H1 (cell line): ENCODE data around the gene SPATA21. TPM values are rescaled to one million over a fixed set of nuclear protein-coding genes. Genes with fewer than 3 reads are reported as not detected.

Experiments
- CTCF ChIA-PET: fragments of 300-600 bp; sonication (Branson Sonifier 250); formaldehyde crosslinking; loops from one replicate; lab custom pipeline; 2021; ENCODE audit not compliant: partially characterized antibody; lab: Charles Lee
- POLR2A ChIA-PET: fragments of 300-600 bp; sonication (Branson Sonifier 250); formaldehyde crosslinking; loops from one replicate; lab custom pipeline; 2021; ENCODE audit warnings: inconsistent platforms; ENCODE audit not compliant: partially characterized antibody; lab: Charles Lee
- DNase-seq, 2 experiments: peaks; one replicate each; pipeline versions ENCODE4 v3.0.0 to v3.0.0-alpha.2; 2010 to 2022; ENCODE audit warnings: low spot score in 2 of 2, low read depth in 1 of 2, mixed read lengths in 1 of 2
- FAIRE-seq: peaks from 2 replicates; lab custom pipeline; 2011; peaks lifted over from hg19 to GRCh38; lab: Jason Lieb, UNC
- H2AFZ ChIP-seq: 2 replicates; pipeline ENCODE4 v1.8.1; 2012; ENCODE audit warnings: low read length, inconsistent platforms
- H2AK5ac ChIP-seq: 2 replicates; pipeline ENCODE4 v1.6.1; 2013; ENCODE audit warnings: low read depth, low read length
- H2BK120ac ChIP-seq: replicated peaks from 2 replicates; pipeline ENCODE3; 2013; ENCODE audit warnings: low read depth, low read length, inconsistent platforms
- H2BK12ac ChIP-seq: 2 replicates; pipeline ENCODE4 v1.6.1; 2013; ENCODE audit warnings: low read depth, low read length
- H2BK15ac ChIP-seq: 2 replicates; pipeline ENCODE4 v1.6.1; 2013; ENCODE audit warnings: low read length
- H2BK20ac ChIP-seq: 2 replicates; pipeline ENCODE4 v1.6.1; 2013; ENCODE audit warnings: low read length
- H2BK5ac ChIP-seq: 2 replicates; pipeline ENCODE4 v1.6.1; 2013; ENCODE audit warnings: low read depth, low read length
- H3K14ac ChIP-seq: 2 replicates; pipeline ENCODE4 v1.6.1; 2013; ENCODE audit warnings: inconsistent platforms; ENCODE audit not compliant: insufficient read length
- H3K18ac ChIP-seq: 2 replicates; pipeline ENCODE4 v1.6.1; 2013; ENCODE audit warnings: low read length; ENCODE audit errors: extremely low read depth
- H3K23ac ChIP-seq: 2 replicates; pipeline ENCODE4 v1.6.1; 2013; ENCODE audit warnings: inconsistent platforms; ENCODE audit not compliant: insufficient read length
- H3K23me2 ChIP-seq: 2 replicates; pipeline ENCODE4 v1.6.1; 2013; ENCODE audit warnings: low read depth, low read length
- H3K27ac ChIP-seq: 2 replicates; pipeline ENCODE4 v1.6.1; 2011; ENCODE audit warnings: low read depth, low read length, inconsistent platforms
- H3K27me3 ChIP-seq, 4 experiments: replicated peaks in 1 of 4; 1 replicate in 1 of 4; 2 replicates in 3 of 4; pipeline versions ENCODE4 v1.6.1 to v1.8.1; 2011 to 2013; ENCODE audit warnings: low read length in 3 of 4, mild to moderate bottlenecking in 3 of 4, inconsistent platforms in 2 of 4, mixed read lengths in 2 of 4, moderate library complexity in 1 of 4; ENCODE audit not compliant: control insufficient read depth in 3 of 4, insufficient read depth in 3 of 4; ENCODE audit errors: extremely low read depth in 1 of 4
- H3K36me3 ChIP-seq, 4 experiments: 2 replicates each; pipeline versions ENCODE4 v1.6.1 to v1.8.1; 2011 to 2013; ENCODE audit warnings: mild to moderate bottlenecking in 4 of 4, low read length in 3 of 4, moderate library complexity in 2 of 4, control low read depth in 1 of 4, inconsistent platforms in 1 of 4; ENCODE audit not compliant: insufficient read depth in 4 of 4, control insufficient read depth in 2 of 4
- H3K4ac ChIP-seq: replicated peaks from 2 replicates; pipeline ENCODE3; 2013; ENCODE audit warnings: low read length, low read depth, mixed read lengths, inconsistent platforms; ENCODE audit not compliant: insufficient read length
- H3K4me1 ChIP-seq, 4 experiments: replicated peaks in 1 of 4; 1 replicate in 1 of 4; 2 replicates in 3 of 4; pipeline versions ENCODE4 v1.6.1 to v1.8.1; 2011 to 2013; ENCODE audit warnings: low read length in 3 of 4, inconsistent platforms in 2 of 4, mixed read lengths in 1 of 4; ENCODE audit not compliant: insufficient read depth in 4 of 4, control insufficient read depth in 3 of 4
- H3K4me2 ChIP-seq, 2 experiments: 2 replicates each; pipeline versions ENCODE4 v1.6.1 to v1.8.1; 2011 to 2013; ENCODE audit warnings: low read depth in 2 of 2, low read length in 2 of 2, control low read depth in 1 of 2, inconsistent platforms in 1 of 2, mild to moderate bottlenecking in 1 of 2; ENCODE audit not compliant: insufficient read depth in 1 of 2
- H3K4me3 ChIP-seq, 4 experiments: fragments of 200-600, 300-600 bp in 1 of 4; sonication (generic), shearing (Covaris generic), sonication (Bioruptor Twin) in 1 of 4; 2 replicates each; pipeline versions ENCODE4 v1.5.1 to v1.8.1; 2011 to 2016; ENCODE audit warnings: low read length in 4 of 4, low read depth in 3 of 4, control low read depth in 2 of 4, inconsistent platforms in 2 of 4, mild to moderate bottlenecking in 2 of 4, mixed read lengths in 1 of 4, moderate library complexity in 1 of 4; ENCODE audit not compliant: insufficient read depth in 2 of 4; ENCODE audit errors: extremely low read depth in 1 of 4
- H3K56ac ChIP-seq: replicated peaks from 2 replicates; pipeline ENCODE3; 2013; ENCODE audit warnings: low read depth, mild to moderate bottlenecking, mixed read lengths, low read length, inconsistent platforms; ENCODE audit not compliant: insufficient read length
- H3K79me1 ChIP-seq: 2 replicates; pipeline ENCODE4 v1.6.1; 2013; ENCODE audit warnings: low read depth, low read length, control low read depth
- H3K79me2 ChIP-seq, 2 experiments: 2 replicates each; pipeline versions ENCODE4 v1.6.1 to v1.8.1; 2012 to 2013; ENCODE audit warnings: low read length in 2 of 2, mild to moderate bottlenecking in 2 of 2, inconsistent platforms in 1 of 2; ENCODE audit not compliant: insufficient read depth in 2 of 2, control insufficient read depth in 1 of 2
- H3K9ac ChIP-seq, 4 experiments: replicated peaks in 1 of 4; 1 replicate in 1 of 4; 2 replicates in 3 of 4; pipeline versions ENCODE4 v1.6.1 to v1.8.1; 2011 to 2013; ENCODE audit warnings: low read depth in 3 of 4, low read length in 3 of 4, control low read depth in 2 of 4, mild to moderate bottlenecking in 2 of 4, moderate library complexity in 2 of 4, inconsistent platforms in 1 of 4; ENCODE audit errors: extremely low read depth in 1 of 4
- H3K9me3 ChIP-seq, 2 experiments: 2 replicates each; pipeline versions ENCODE4 v1.6.1 to v1.8.1; 2012 to 2013; ENCODE audit warnings: mild to moderate bottlenecking in 2 of 2, moderate library complexity in 2 of 2, control low read depth in 1 of 2, inconsistent platforms in 1 of 2, low read depth in 1 of 2, low read length in 1 of 2, mixed read lengths in 1 of 2; ENCODE audit not compliant: insufficient read depth in 2 of 2
- H4K20me1 ChIP-seq, 2 experiments: replicated peaks in 1 of 2; 2 replicates each; pipeline versions ENCODE3 to v1.8.1; 2011 to 2013; ENCODE audit warnings: inconsistent platforms in 2 of 2, low read length in 2 of 2, mild to moderate bottlenecking in 1 of 2; ENCODE audit not compliant: insufficient read depth in 2 of 2, control insufficient read depth in 1 of 2
- H4K5ac ChIP-seq: 2 replicates; pipeline ENCODE4 v1.6.1; 2013; ENCODE audit warnings: low read length, low read depth, mixed read lengths, inconsistent platforms; ENCODE audit not compliant: insufficient read length
- H4K8ac ChIP-seq: 2 replicates; pipeline ENCODE4 v1.8.0; 2013; ENCODE audit warnings: mild to moderate bottlenecking, moderate library complexity, low read length, inconsistent platforms; ENCODE audit not compliant: insufficient read depth; ENCODE audit errors: extremely low read depth
- H4K91ac ChIP-seq: replicated peaks from 2 replicates; pipeline ENCODE3; 2013; ENCODE audit warnings: low read length, mixed read lengths, inconsistent platforms; ENCODE audit not compliant: insufficient read length
- HDAC6 ChIP-seq: IDR thresholded peaks from one replicate; pipeline ENCODE4 v1.7.1; 2012; ENCODE audit warnings: low read depth, mild to moderate bottlenecking, inconsistent platforms, low read length, moderate library complexity
- MAFK ChIP-seq: IDR thresholded peaks from 2 replicates; pipeline ENCODE4 v1.6.1; 2012; ENCODE audit warnings: low read depth, mild to moderate bottlenecking, improper control_type of control experiment, low read length
- POLR2AphosphoS5 ChIP-seq: IDR thresholded peaks from 2 replicates; pipeline ENCODE4 v1.6.1; 2011; ENCODE audit warnings: low read depth, low read length
- POU5F1 ChIP-seq: IDR thresholded peaks from 2 replicates; pipeline ENCODE4 v1.6.1; 2011; ENCODE audit warnings: low read depth, mild to moderate bottlenecking, low read length, moderate library complexity
- SIN3A ChIP-seq, 2 experiments: IDR thresholded peaks in 1 of 2; conservative IDR thresholded peaks in 1 of 2; 2 replicates each; pipeline ENCODE4 v1.6.1; 2011 to 2012; ENCODE audit warnings: low read length in 2 of 2, improper control_type of control experiment in 1 of 2, low read depth in 1 of 2, mild to moderate bottlenecking in 1 of 2
- SIX5 ChIP-seq: IDR thresholded peaks from 2 replicates; pipeline ENCODE4 v1.6.1; 2011; ENCODE audit warnings: mild to moderate bottlenecking, low read depth, low read length
- TCF12 ChIP-seq: IDR thresholded peaks from 2 replicates; pipeline ENCODE4 v1.6.1; 2011; ENCODE audit warnings: low read depth, mild to moderate bottlenecking, low read length
- TEAD4 ChIP-seq: IDR thresholded peaks from 2 replicates; pipeline ENCODE4 v1.6.1; 2012; ENCODE audit warnings: low read depth, low read length, inconsistent platforms, mixed read lengths
- YY1 ChIP-seq: IDR thresholded peaks from 2 replicates; pipeline ENCODE4 v1.6.1; 2011; ENCODE audit warnings: low read depth, mild to moderate bottlenecking, low read length
- WGBS, 2 experiments: shearing (Covaris generic) in 1 of 2; methylation state at CpG; one replicate each; pipeline versions ENCODE4 v1.1.6 to v1.1.7; 2013 to 2015; ENCODE audit warnings: low lambda C conversion rate in 2 of 2, mixed read lengths in 2 of 2, inconsistent platforms in 1 of 2, low coverage in 1 of 2, missing lambda C conversion rate in 1 of 2; ENCODE audit not compliant: insufficient replicate concordance in 2 of 2, insufficient coverage in 1 of 2, insufficient read length in 1 of 2; ENCODE audit errors: extremely low coverage in 1 of 2, missing lambda C conversion rate in 1 of 2; 5-methylcytosine and 5-hydroxymethylcytosine counted together
- polyA plus RNA-seq, 7 experiments: library from polyadenylated mRNA; depleted of rRNA in 3 of 7; stranded (reverse) in 5 of 7; unstranded in 2 of 7; fragments of >200 nt in 5 of 7; fragments of 200-250 nt in 2 of 7; gene quantifications; 1 replicate in 5 of 7; 2 replicates in 1 of 7; 4 replicates in 1 of 7; pipeline versions ENCODE4 v1.2.1 to v1.2.3, GENCODE V29; 2011 to 2013; ENCODE audit warnings: missing spikeins in 2 of 7, mixed read lengths in 2 of 7
- total RNA-seq: library from RNA; stranded (reverse); fragmentation: NEBNext Ultra II Directional; extraction: Animal tissue kit (Norgen Biotek cat#: 25700); gene quantifications from 2 replicates; pipeline ENCODE4 v1.2.1, GENCODE V29; 2021
- TF ChIP-seq, protein P1 (sequence below): IDR thresholded peaks from 2 replicates; pipeline ENCODE4 v1.6.1; 2011; ENCODE audit warnings: low read depth, mild to moderate bottlenecking, low read length; ENCODE audit not compliant: insufficient read depth
- TF ChIP-seq, protein P2 (sequence below), 3 experiments: IDR thresholded peaks; 1 replicate in 2 of 3; 2 replicates in 1 of 3; pipeline versions ENCODE4 v1.5.1 to v1.6.1; 2011; ENCODE audit warnings: low read length in 3 of 3, mild to moderate bottlenecking in 3 of 3, inconsistent platforms in 2 of 3, low read depth in 1 of 3, moderate library complexity in 1 of 3; ENCODE audit not compliant: insufficient read depth in 1 of 3; ENCODE audit errors: control extremely low read depth in 1 of 3

SPATA21 gene
- total and polyA plus RNA-seq, 2 of the 8 experiments (the other 6 are each of a cell fraction or from before 2014, with no cell fraction given): not detected

DNA sequence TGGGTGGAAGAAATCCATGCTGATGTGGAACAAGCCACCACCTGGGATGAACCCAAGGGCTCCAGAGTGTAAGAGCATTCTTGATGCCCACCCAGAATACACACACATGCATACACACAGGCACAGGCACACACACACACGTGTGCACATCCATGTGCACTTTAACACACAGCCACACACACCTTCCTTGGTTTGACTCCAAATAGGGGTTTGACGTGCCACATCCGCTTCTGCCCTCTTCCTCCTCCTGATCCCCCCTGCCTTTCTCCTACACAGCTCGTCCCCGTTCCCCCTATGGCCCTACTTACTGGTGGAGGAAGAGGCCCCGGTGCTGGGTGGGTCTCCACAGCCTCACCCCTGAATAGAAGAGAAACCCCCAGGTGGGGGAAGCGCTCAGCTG is 16.0 kb downstream of the SPATA21 start:
- H2AFZ ChIP-seq: no peak overlapping the region
- no peak overlapping the region for H2BK20ac ChIP-seq
- no peaks in the 10 kb centered on the region for H3K23me2 ChIP-seq
- no peak overlapping the region for H3K23ac ChIP-seq
- H4K5ac ChIP-seq: no peak overlapping the region
- WGBS, 2 experiments: 85% methylated on average over 4 of the region's 7 CpGs; no CpG with 5 or more reads in 1 of the 2 experiments
- ChIA-PET POLR2A (no interaction called here), CTCF (interaction anchor here (1.3 to 2.4 kb wide), 3 partner anchors 9 to 27 kb away, joined by 3 to 8 read pairs (median 4); no protein-coding TSS in a partner anchor)
- no peak overlapping the region for H2BK15ac ChIP-seq
- H2BK5ac ChIP-seq: no peak overlapping the region
- peak overlapping the region; percentile 61 for H4K91ac ChIP-seq
- DNase-seq (no peak), FAIRE-seq (no peak)
- no peak overlapping the region for H3K18ac ChIP-seq
- no peak overlapping the region; the same call in 1 of the 2 replicates for H4K8ac ChIP-seq
- no peaks in the 10 kb centered on the region for H3K9me3 ChIP-seq
- no peak overlapping the region for H3K27ac ChIP-seq
- no peak overlapping the region for H2AK5ac ChIP-seq
- H3K14ac ChIP-seq: no peak overlapping the region
- H3K4me3 ChIP-seq: no peak overlapping the region
- H3K4me2 ChIP-seq: no peak overlapping the region
- no peaks in the 10 kb centered on the region for H3K79me2 ChIP-seq
- 0 out of 7 replicates have a peak, but pooled peaks cover 0 to 2% (median 0%) of the 10 kb centered on the region in 4 experiments for H3K27me3 ChIP-seq
- no peaks in the 10 kb centered on the region for H4K20me1 ChIP-seq
- H3K56ac ChIP-seq: no peak overlapping the region
- H3K36me3 ChIP-seq: no peaks in the 10 kb centered on the region
- no peaks in the 10 kb centered on the region for H3K79me1 ChIP-seq
- H3K4me1 ChIP-seq: no peaks in the 10 kb centered on the region
- H2BK12ac ChIP-seq: no peak overlapping the region
- H3K9ac ChIP-seq: no peak overlapping the region
- H3K4ac ChIP-seq: no peak overlapping the region
- no peak overlapping the region for H2BK120ac ChIP-seq
- TF ChIP-seq POU5F1 (no peak), SIX5 (no peak), HDAC6 (no peak), MAFK (no peak), TCF12 (no peak), SIN3A (conservative IDR thresholded peaks at IDR 0.05 in 1 of 2, IDR thresholded peaks at IDR 0.05 in 1 of 2; ENCODE audit: low read depth in 1 of 2, low read length in 2 of 2) (no peak), YY1 (no peak), TEAD4 (no peak), POLR2AphosphoS5 (no peak)
- TF ChIP-seq, protein P1, sequence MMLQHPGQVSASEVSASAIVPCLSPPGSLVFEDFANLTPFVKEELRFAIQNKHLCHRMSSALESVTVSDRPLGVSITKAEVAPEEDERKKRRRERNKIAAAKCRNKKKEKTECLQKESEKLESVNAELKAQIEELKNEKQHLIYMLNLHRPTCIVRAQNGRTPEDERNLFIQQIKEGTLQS: no peak
- TF ChIP-seq, protein P2, sequence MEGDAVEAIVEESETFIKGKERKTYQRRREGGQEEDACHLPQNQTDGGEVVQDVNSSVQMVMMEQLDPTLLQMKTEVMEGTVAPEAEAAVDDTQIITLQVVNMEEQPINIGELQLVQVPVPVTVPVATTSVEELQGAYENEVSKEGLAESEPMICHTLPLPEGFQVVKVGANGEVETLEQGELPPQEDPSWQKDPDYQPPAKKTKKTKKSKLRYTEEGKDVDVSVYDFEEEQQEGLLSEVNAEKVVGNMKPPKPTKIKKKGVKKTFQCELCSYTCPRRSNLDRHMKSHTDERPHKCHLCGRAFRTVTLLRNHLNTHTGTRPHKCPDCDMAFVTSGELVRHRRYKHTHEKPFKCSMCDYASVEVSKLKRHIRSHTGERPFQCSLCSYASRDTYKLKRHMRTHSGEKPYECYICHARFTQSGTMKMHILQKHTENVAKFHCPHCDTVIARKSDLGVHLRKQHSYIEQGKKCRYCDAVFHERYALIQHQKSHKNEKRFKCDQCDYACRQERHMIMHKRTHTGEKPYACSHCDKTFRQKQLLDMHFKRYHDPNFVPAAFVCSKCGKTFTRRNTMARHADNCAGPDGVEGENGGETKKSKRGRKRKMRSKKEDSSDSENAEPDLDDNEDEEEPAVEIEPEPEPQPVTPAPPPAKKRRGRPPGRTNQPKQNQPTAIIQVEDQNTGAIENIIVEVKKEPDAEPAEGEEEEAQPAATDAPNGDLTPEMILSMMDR (IDR thresholded peaks at IDR 0.05; ENCODE audit: control extremely low read depth in 1 of 3, insufficient read depth in 1 of 3, low read depth in 1 of 3, low read length in 3 of 3): no peak
